HepG2 (cell line): ENCODE measurements around the gene UCN. TPM values are rescaled to one million over a fixed set of nuclear protein-coding genes. Genes with fewer than 3 reads are reported as not detected.

Experiments
- AKAP8 ChIP-seq: sonication (generic); formaldehyde crosslinking; IDR thresholded peaks from 2 replicates; pipeline ENCODE4 v1.5.1; 2020; ENCODE audit warnings: mild to moderate bottlenecking, missing genetic modification reagents
- BATF2 ChIP-seq: sonication (generic); formaldehyde crosslinking; IDR thresholded peaks from 2 replicates; pipeline ENCODE4 v1.8.0; 2022; ENCODE audit warnings: mild to moderate bottlenecking, missing genetic modification reagents, moderate library complexity
- GLI4 ChIP-seq: sonication (generic); formaldehyde crosslinking; IDR thresholded peaks from 2 replicates; pipeline ENCODE4 v1.5.1; 2020; ENCODE audit warnings: missing genetic modification reagents, mild to moderate bottlenecking, moderate library complexity, borderline replicate concordance
- IRF2 ChIP-seq: IDR thresholded peaks from 2 replicates; pipeline ENCODE4 v1.6.1; 2018; ENCODE audit warnings: missing genetic modification reagents, missing compliant biosample characterization
- KLF15 ChIP-seq: sonication (generic); formaldehyde crosslinking; IDR thresholded peaks from 2 replicates; pipeline ENCODE4 v1.8.1; 2023; ENCODE audit warnings: borderline replicate concordance, mild to moderate bottlenecking, inconsistent platforms, missing genetic modification reagents, mixed read lengths
- MTF1 ChIP-seq: sonication (generic); formaldehyde crosslinking; IDR thresholded peaks from 2 replicates; pipeline ENCODE4 v1.5.0; 2020; ENCODE audit warnings: missing genetic modification reagents
- NR0B2 ChIP-seq: sonication (generic); formaldehyde crosslinking; IDR thresholded peaks from 2 replicates; pipeline ENCODE4 v1.4.0; 2020; ENCODE audit warnings: mild to moderate bottlenecking, missing genetic modification reagents
- PREB ChIP-seq: sonication (generic); formaldehyde crosslinking; IDR thresholded peaks from 2 replicates; pipeline ENCODE4 v1.4.0; 2020; ENCODE audit warnings: missing genetic modification reagents
- TFAP4 ChIP-seq: sonication (generic); IDR thresholded peaks from 2 replicates; pipeline ENCODE4 v1.6.1; 2016; ENCODE audit warnings: low read depth, borderline replicate concordance
- TSC22D2 ChIP-seq: sonication (generic); formaldehyde crosslinking; IDR thresholded peaks from 2 replicates; pipeline ENCODE4 v1.5.1; 2020; ENCODE audit warnings: missing genetic modification reagents, mild to moderate bottlenecking, borderline replicate concordance
- ZNF318 ChIP-seq: sonication (generic); formaldehyde crosslinking; IDR thresholded peaks from 2 replicates; pipeline ENCODE4 v1.4.0; 2020; ENCODE audit warnings: mild to moderate bottlenecking, missing genetic modification reagents
- ZNF770 ChIP-seq: sonication (generic); formaldehyde crosslinking; IDR thresholded peaks from 2 replicates; pipeline ENCODE4 v1.5.0; 2020; ENCODE audit warnings: mild to moderate bottlenecking, missing genetic modification reagents
- polyA plus RNA-seq, 8 experiments: library from polyadenylated mRNA; depleted of rRNA in 3 of 8; stranded (reverse) in 7 of 8; unstranded in 1 of 8; fragments of >200 nt; fragmentation: Illumina TruSeq in 4 of 8; extraction: Trizol in 4 of 8; gene quantifications; 2 replicates each; pipeline versions ENCODE4 v1.2.1 to v1.2.3, GENCODE V29; 2011 to 2016; ENCODE audit warnings: low read depth in 4 of 8, missing spikeins in 1 of 8, mixed read lengths in 1 of 8; ENCODE audit not compliant: insufficient read depth in 1 of 8
- total RNA-seq, 5 experiments: library from RNA; depleted of rRNA; stranded (reverse); fragments of >200 nt; fragmentation: Illumina TruSeq; extraction: Trizol; gene quantifications; 2 replicates each; pipeline ENCODE4 v1.2.3, GENCODE V29; 2016; ENCODE audit warnings: low read depth in 1 of 5

UCN gene
- total and polyA plus RNA-seq, 2 of the 13 experiments (the other 11 are each of a cell fraction or from before 2014, with no cell fraction given), result 1.2 to 2.3 TPM

- TF ChIP-seq TFAP4 (peak; percentile 48; the same call in 1 of the 2 replicates), ZNF318 (CRISPR knock-in tag) (no peak; the same call in 1 of the 2 replicates), KLF15 (CRISPR knock-in tag) (0 out of 2 replicates have a peak, but pooled peaks have one; percentile 83), GLI4 (0 out of 2 replicates have a peak, but pooled peaks have one; percentile 3), MTF1 (CRISPR knock-in tag) (peak; percentile 24; the same call in 1 of the 2 replicates), NR0B2 (CRISPR knock-in tag) (no peak), TSC22D2 (CRISPR knock-in tag) (0 out of 2 replicates have a peak, but pooled peaks have one; percentile 9), BATF2 (peak; percentile 83; the same call in 1 of the 2 replicates), ZNF770 (CRISPR knock-in tag) (peak; percentile 63; the same call in 1 of the 2 replicates), PREB (peak; percentile 17; the same call in 1 of the 2 replicates), IRF2 (CRISPR knock-in tag) (0 out of 2 replicates have a peak, but pooled peaks have one; percentile 4), AKAP8 (CRISPR knock-in tag) (0 out of 2 replicates have a peak, but pooled peaks have one; percentile 40)
Observed at GRCh38 chr2:27356056-27356381, 47.8 kb upstream of the UCN start (continued).
